ENCODE results near the gene ACLY. TPM values are rescaled to one million over a fixed set of nuclear protein-coding genes. Genes with fewer than 3 reads are reported as not detected.

Gene ACLY
- total and polyA plus RNA-seq, 2 donors (not counting 1 experiment from before 2014, with no cell fraction given): 40.2 to 91.5 TPM

DNA sequence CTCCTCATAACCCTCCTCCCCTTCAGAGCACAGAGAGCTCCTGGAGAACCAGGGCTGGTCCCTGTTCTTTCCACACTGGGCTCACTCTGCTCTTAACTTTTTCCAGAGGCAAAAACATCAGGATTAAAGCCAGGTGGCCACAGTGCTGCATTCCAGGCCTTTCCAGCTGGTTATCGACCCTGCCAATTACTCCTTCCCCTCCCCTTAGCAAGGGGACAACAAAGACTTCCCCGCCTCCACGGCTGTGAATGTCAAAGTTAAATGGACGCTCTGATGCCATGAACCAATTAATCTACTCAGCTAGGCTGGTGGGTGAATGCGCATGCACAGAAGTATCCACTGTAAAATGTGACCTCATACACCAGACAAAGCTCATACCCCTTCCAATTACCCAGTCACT lies 23.1 kb downstream of the ACLY start:
- peaks cover 4% of the 10 kb centered on the region for H3K79me2 ChIP-seq (ENCODE audit: control insufficient read depth, insufficient read depth, low read length)
- no peaks in the 10 kb centered on the region for H3K27me3 Mint-ChIP-seq
- no peaks in the 10 kb centered on the region for H3K27me3 ChIP-seq (replicated peaks in 1 of 4; ENCODE audit: control extremely low read depth in 1 of 4, control insufficient read depth in 3 of 4, insufficient read depth in 4 of 4, low read length in 3 of 4)
- TF ChIP-seq CTCF (IDR thresholded peaks at IDR 0.05) (no peak), EZH2 (IDR thresholded peaks at IDR 0.05; ENCODE audit: borderline replicate concordance, insufficient read depth, low read depth, low read length, poor library complexity, severe bottlenecking) (no peak)
- no peak for ATAC-seq (ENCODE audit: low read depth)
- H3K27ac Mint-ChIP-seq: no peak overlapping the region
- no peak overlapping the region for H3K4me3 Mint-ChIP-seq
- 100% methylated on average over 5 of the region's 5 CpGs for WGBS (ENCODE audit: insufficient coverage)
- H3K27ac ChIP-seq (ENCODE audit: low read length in 2 of 2): no peak overlapping the region
- no peak overlapping the region for H3K4me3 ChIP-seq (ENCODE audit: control extremely low read depth in 1 of 5, extremely low read depth in 1 of 5, insufficient read depth in 1 of 5, low read depth in 2 of 5, low read length in 4 of 5)
- CTCF ChIA-PET: interaction anchor here (0.6 kb wide), 1 partner anchor 1413 kb away, joined by 3 read pairs; no protein-coding TSS in a partner anchor
- POLR2A ChIA-PET: no interaction called here
- DNase-seq: no peak
- H3K4me1 ChIP-seq (ENCODE audit: control insufficient read depth in 2 of 2, insufficient read depth in 2 of 2, low read length in 2 of 2): no peaks in the 10 kb centered on the region
- no peaks in the 10 kb centered on the region for H3K4me1 Mint-ChIP-seq
- H4K20me1 ChIP-seq (ENCODE audit: control insufficient read depth, insufficient read depth, low read length, poor library complexity, severe bottlenecking): no peaks in the 10 kb centered on the region
- no peak overlapping the region for H3K9ac ChIP-seq (ENCODE audit: low read length)
- no peaks in the 10 kb centered on the region for H3K9me3 ChIP-seq (ENCODE audit: control extremely low read depth in 1 of 3, control insufficient read depth in 2 of 3, insufficient read depth in 1 of 3, low read length in 2 of 3)
- intact Hi-C loops (cut with micrococcal nuclease): no loop called here
- H3K9me3 Mint-ChIP-seq (ENCODE audit: insufficient read depth): no peaks in the 10 kb centered on the region
- no peak overlapping the region for H3K4me2 ChIP-seq (replicated peaks; ENCODE audit: low read depth, low read length, poor library complexity, severe bottlenecking)
- H3K36me3 ChIP-seq (replicated peaks in 1 of 2; ENCODE audit: control extremely low read depth in 1 of 2, control insufficient read depth in 1 of 2, extremely low read depth in 1 of 2, insufficient read depth in 2 of 2, low read length in 1 of 2): peaks cover 0 to 72% of the 10 kb centered on the region in 2 experiments
- H2AFZ ChIP-seq (ENCODE audit: insufficient read depth, low read depth, low read length, poor library complexity, severe bottlenecking): no peak overlapping the region

- ChIA-PET POLR2A (no interaction called here), CTCF (no interaction called here)
- Histone ChIP-seq H4K20me1 (ENCODE audit: control insufficient read depth, insufficient read depth, low read length, poor library complexity, severe bottlenecking) (no peaks in the 10 kb centered on the region), H3K4me3 (ENCODE audit: control extremely low read depth in 1 of 5, extremely low read depth in 1 of 5, insufficient read depth in 1 of 5, low read depth in 2 of 5, low read length in 4 of 5) (no peak overlapping the region), H3K79me2 (ENCODE audit: control insufficient read depth, insufficient read depth, low read length) (peaks cover 4% of the 10 kb centered on the region), H2AFZ (ENCODE audit: insufficient read depth, low read depth, low read length, poor library complexity, severe bottlenecking) (no peak overlapping the region), H3K9me3 (ENCODE audit: control extremely low read depth in 1 of 3, control insufficient read depth in 2 of 3, insufficient read depth in 1 of 3, low read length in 2 of 3) (no peaks in the 10 kb centered on the region), H3K27ac (ENCODE audit: low read length in 2 of 2) (no peak overlapping the region), H3K9ac (ENCODE audit: low read length) (no peak overlapping the region), H3K36me3 (replicated peaks in 1 of 2; ENCODE audit: control extremely low read depth in 1 of 2, control insufficient read depth in 1 of 2, extremely low read depth in 1 of 2, insufficient read depth in 2 of 2, low read length in 1 of 2) (peaks cover 0 to 71% of the 10 kb centered on the region in 2 experiments), H3K27me3 (replicated peaks in 1 of 4; ENCODE audit: control extremely low read depth in 1 of 4, control insufficient read depth in 3 of 4, insufficient read depth in 4 of 4, low read length in 3 of 4) (no peaks in the 10 kb centered on the region), H3K4me2 (replicated peaks; ENCODE audit: low read depth, low read length, poor library complexity, severe bottlenecking) (no peak overlapping the region), H3K4me1 (ENCODE audit: control insufficient read depth in 2 of 2, insufficient read depth in 2 of 2, low read length in 2 of 2) (no peaks in the 10 kb centered on the region)
- 41% methylated on average over 2 of the region's 7 CpGs for WGBS (ENCODE audit: insufficient coverage)
- DNase-seq: no peak
- no peak for TF ChIP-seq CTCF (IDR thresholded peaks at IDR 0.05)
- TF ChIP-seq EZH2 (IDR thresholded peaks at IDR 0.05; ENCODE audit: borderline replicate concordance, insufficient read depth, low read depth, low read length, poor library complexity, severe bottlenecking): no peak
- no peak for ATAC-seq (ENCODE audit: low read depth)
- no peak overlapping the region for H3K27ac Mint-ChIP-seq
- no peaks in the 10 kb centered on the region for H3K27me3 Mint-ChIP-seq
- no peak overlapping the region for H3K4me3 Mint-ChIP-seq
- no peaks in the 10 kb centered on the region for H3K9me3 Mint-ChIP-seq (ENCODE audit: insufficient read depth)
- no peaks in the 10 kb centered on the region for H3K4me1 Mint-ChIP-seq
- intact Hi-C loops (cut with micrococcal nuclease): no loop called here
These were observed 23.9 kb downstream of the ACLY start for GRCh38 chr17:41894791-41895331.
